VCaP (cell line): Measurements from ENCODE around the gene FAM219A.
A peak's percentile ranks its signal among the peaks of the same experiment; 100 is the strongest.

Experiments used
- H3K27ac ChIP-seq: fragments of 450-650 bp; 2 replicates; pipeline ENCODE4 v1.5.1; 2017
- CTCF ChIP-seq: fragments of 450-650 bp; conservative IDR thresholded peaks from 2 replicates; pipeline ENCODE4 v1.5.1; 2017; ENCODE audit warnings: mild to moderate bottlenecking, moderate library complexity

The FAM219A gene

GRCh38 chr9:34379334-34380033 is 78.9 kb downstream of the FAM219A start:
- no peak overlapping the region for H3K27ac ChIP-seq
- TF ChIP-seq CTCF: peak; percentile 95

DNA sequence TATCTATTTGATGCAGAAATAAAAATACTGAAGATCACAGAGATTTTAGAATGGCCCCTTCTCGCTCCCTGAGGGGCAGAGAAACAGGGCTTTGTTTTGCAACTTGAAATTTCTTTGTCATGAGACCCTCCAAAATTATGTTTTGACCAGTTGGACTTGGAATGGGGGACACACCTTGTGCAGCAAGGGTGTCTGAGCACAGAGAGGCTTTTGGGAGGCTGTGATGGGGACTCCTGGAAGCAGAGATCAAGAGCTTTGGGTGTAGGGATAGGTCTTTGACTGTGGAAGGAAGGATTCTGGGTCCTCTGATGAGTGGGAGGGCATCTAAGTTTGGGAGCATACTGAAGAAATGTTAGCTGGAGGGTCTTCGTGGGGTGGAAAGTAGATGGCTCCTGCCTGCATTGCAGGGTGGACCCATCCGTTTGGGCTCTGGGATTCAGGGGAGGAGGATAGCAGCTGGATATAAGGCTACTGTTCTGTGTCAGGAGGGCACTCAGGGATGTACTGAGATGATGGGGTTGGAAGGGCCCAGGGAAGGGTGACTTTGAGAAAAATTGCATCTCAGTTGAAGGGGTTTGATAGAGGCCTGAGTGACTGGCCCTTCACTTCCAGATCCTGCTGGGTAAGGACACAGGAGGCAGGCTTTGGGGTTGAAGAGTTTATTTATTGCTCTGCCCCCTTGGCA is 79.9 kb downstream of the FAM219A start:
- TF ChIP-seq CTCF: no peak
- H3K27ac ChIP-seq: no peak overlapping the region

GRCh38 chr9:34377404-34377746 is 81.0 kb downstream of the FAM219A start:
- H3K27ac ChIP-seq: peak overlapping the region; percentile 69

DNA sequence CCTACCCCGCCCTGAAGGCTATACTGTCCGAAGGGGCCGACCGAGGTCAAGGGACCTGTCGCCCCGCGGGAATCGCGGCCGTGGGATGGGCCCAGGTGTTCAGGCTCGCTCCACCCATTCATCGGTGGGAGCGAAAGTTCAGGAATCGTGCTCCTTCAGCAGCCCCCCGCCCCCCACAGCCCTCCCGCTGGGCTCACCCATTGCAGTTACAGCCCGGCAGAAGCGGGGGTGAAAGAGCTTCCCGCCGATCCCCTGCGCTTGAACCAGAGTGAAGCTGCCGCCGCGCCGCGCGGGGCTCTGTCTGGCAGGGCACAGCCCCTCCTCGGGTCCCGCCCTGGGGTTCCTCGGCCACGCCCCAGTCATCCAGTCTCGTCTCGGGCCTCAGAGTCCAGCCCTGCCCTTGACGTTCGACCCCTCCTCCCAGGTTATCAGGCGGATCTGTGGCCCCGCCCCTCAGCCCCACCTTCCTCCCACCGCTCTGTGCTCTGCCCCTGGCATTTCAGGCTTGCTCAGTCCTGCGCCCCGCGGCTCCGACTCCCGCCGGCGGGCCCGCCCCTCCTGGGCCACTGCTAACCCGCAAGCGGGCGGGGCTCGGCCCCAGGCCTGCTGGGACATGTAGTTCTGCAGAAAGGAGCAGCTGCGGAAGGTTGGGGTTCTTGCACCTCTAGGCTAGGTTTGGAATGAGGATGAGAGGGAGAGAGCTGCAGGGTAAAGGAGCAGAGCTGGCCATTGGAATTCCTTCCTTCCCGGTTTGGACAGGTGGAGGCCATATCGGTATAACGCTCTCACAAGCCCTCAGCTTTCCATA is 81.6 kb downstream of the FAM219A start, which contains the start of gene MYORG:
TSS of gene MYORG (minus strand) at position 303 of the 808 bp plus-strand sequence. CDS start 3,955 bp downstream, outside the sequence.
- H3K27ac ChIP-seq: peak within 1 kb of the TSS; percentile 69
- no peak for TF ChIP-seq CTCF

More at GRCh38 chr9:34377404-34377746, 81.0 kb downstream of the FAM219A start:
- TF ChIP-seq CTCF: no peak

GRCh38 chr9:34375901-34376595 is 82.3 kb downstream of the FAM219A start:
- peak overlapping the region; percentile 69 for H3K27ac ChIP-seq
- peak; percentile 64 for TF ChIP-seq CTCF

DNA sequence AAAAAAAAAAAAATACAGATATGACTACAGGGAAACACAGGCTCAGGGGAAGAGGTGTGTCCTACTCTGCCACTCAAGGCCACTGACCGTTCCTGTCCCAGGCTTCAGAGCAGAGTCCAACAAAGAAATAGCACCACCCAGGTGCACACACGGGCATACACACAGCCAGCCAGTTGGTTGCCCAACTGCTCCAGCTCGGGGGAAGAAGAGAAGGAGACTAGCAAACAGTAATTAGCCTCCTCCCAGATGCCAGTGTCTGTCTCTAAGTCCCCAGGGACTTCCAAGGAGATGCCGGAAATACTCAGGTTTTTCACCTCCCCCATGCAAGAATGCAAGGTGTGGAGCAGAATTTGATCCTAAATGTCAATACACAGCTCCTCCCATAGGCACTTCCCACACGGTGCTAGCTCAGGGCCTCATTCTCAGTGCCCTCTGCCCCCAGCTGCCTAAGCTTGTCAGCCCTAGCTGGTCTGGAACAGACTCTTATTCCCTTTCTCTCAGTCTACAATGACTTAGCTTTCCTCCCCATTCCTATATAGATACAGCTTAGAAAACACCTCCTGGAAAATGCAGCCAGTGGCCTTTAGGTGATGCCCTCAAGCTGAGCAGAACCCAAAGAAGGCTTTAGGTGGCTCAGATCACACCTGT is 83.3 kb downstream of the FAM219A start:
- TF ChIP-seq CTCF: no peak
- H3K27ac ChIP-seq: peak overlapping the region; percentile 69; the same call in 1 of the 2 replicates
